Uterus (tissue), 4 donors: ENCODE results near the gene HOXA6. TPM values are rescaled to one million over a fixed set of nuclear protein-coding genes. Genes with fewer than 3 reads are reported as not detected.

ENCODE experiments used
- DNase-seq, 2 donors: peaks; one replicate each; pipeline ENCODE4 v3.0.0-alpha.2; 2019 to 2020
- H3K27ac ChIP-seq, 2 donors: fragments of 200-600 bp; sonication (generic); 1 replicate in 1 of 2; 2 replicates in 1 of 2; pipeline ENCODE4 v1.5.1; 2016 to 2018
- H3K27me3 ChIP-seq, 2 donors: fragments of 200-600 bp; sonication (generic); one replicate each; pipeline ENCODE4 v1.5.1; 2018 to 2019; ENCODE audit warnings: control low read depth in 1 of 2
- H3K36me3 ChIP-seq, 2 donors: fragments of 200-600 bp; sonication (generic); one replicate each; pipeline ENCODE4 v1.5.1; 2019; ENCODE audit warnings: control low read depth in 1 of 2
- H3K4me1 ChIP-seq, 2 donors: fragments of 200-600 bp; sonication (generic); one replicate each; pipeline ENCODE4 v1.5.1; 2018 to 2019; ENCODE audit warnings: control low read depth in 1 of 2
- H3K4me3 ChIP-seq, 2 donors: fragments of 200-600 bp; sonication (generic); 1 replicate in 1 of 2; 2 replicates in 1 of 2; pipeline ENCODE4 v1.5.1; 2018 to 2019; ENCODE audit warnings: mild to moderate bottlenecking in 1 of 2
- H3K9me3 ChIP-seq, 2 donors: fragments of 200-600 bp; sonication (generic); one replicate each; pipeline ENCODE4 v1.5.1; 2019; ENCODE audit warnings: control low read depth in 1 of 2
- POLR2A ChIP-seq, 2 donors: fragments of 450-650 bp; IDR thresholded peaks; one replicate each; pipeline ENCODE4 v1.6.1; 2016; ENCODE audit warnings: antibody characterized with exemption in 2 of 2, mild to moderate bottlenecking in 1 of 2, moderate library complexity in 1 of 2
- intact Hi-C: fragments of 100-400 bp; cut with DNase I; formaldehyde crosslinking; loops from one replicate; pipeline ENCODE4 v1.15.1; 2023; ENCODE audit warnings: low total_unique reads
- total RNA-seq, 4 donors: library from RNA; depleted of rRNA in 3 of 4; stranded (reverse); fragments of >200 nt in 3 of 4; gene quantifications; one replicate each; pipeline versions ENCODE4 v1.1.0 to v1.2.4, GENCODE V29; 2014 to 2023
- TF ChIP-seq, protein P1 (sequence below), 4 experiments: fragments of 200-600 bp in 2 of 4; fragments of 450-650 bp in 2 of 4; sonication (generic) in 2 of 4; IDR thresholded peaks; one replicate each; pipeline ENCODE4 v1.5.1; 2016 to 2019; ENCODE audit warnings: antibody characterized with exemption in 4 of 4, mild to moderate bottlenecking in 2 of 4, moderate library complexity in 1 of 4
- donor health status: DM: yes; HTN: yes; CAD: no.

HOXA6 gene
- total RNA-seq, 4 donors from 2014 or later, result 1.8 to 19.1 (median 15.4) TPM

- Histone ChIP-seq H3K36me3 (no peaks in the 10 kb centered on the region), H3K27me3 (no peaks in the 10 kb centered on the region), H3K4me1 (peaks cover 0 to 3% of the 10 kb centered on the region in 2 donors), H3K27ac (peak within 1 kb of the TSS; percentile 82), H3K4me3 (peak within 1 kb of the TSS; percentile 62 to 64), H3K9me3 (no peaks in the 10 kb centered on the region)
- peak; percentile 90 to 92 for DNase-seq
- intact Hi-C loops, result no loop called here
- TF ChIP-seq, protein P1, sequence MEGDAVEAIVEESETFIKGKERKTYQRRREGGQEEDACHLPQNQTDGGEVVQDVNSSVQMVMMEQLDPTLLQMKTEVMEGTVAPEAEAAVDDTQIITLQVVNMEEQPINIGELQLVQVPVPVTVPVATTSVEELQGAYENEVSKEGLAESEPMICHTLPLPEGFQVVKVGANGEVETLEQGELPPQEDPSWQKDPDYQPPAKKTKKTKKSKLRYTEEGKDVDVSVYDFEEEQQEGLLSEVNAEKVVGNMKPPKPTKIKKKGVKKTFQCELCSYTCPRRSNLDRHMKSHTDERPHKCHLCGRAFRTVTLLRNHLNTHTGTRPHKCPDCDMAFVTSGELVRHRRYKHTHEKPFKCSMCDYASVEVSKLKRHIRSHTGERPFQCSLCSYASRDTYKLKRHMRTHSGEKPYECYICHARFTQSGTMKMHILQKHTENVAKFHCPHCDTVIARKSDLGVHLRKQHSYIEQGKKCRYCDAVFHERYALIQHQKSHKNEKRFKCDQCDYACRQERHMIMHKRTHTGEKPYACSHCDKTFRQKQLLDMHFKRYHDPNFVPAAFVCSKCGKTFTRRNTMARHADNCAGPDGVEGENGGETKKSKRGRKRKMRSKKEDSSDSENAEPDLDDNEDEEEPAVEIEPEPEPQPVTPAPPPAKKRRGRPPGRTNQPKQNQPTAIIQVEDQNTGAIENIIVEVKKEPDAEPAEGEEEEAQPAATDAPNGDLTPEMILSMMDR (IDR thresholded peaks at IDR 0.05), result no peak
- TF ChIP-seq POLR2A (IDR thresholded peaks at IDR 0.05), result peak; percentile 37 to 60
These were observed 16.8 kb downstream of the HOXA6 start, which contains the start of gene HOXA4 for GRCh38 chr7:27130540-27131389. Gene HOXA4 (minus strand): TSS chr7:27130757. CDS start chr7:27130733, 24 bp downstream.

DNA sequence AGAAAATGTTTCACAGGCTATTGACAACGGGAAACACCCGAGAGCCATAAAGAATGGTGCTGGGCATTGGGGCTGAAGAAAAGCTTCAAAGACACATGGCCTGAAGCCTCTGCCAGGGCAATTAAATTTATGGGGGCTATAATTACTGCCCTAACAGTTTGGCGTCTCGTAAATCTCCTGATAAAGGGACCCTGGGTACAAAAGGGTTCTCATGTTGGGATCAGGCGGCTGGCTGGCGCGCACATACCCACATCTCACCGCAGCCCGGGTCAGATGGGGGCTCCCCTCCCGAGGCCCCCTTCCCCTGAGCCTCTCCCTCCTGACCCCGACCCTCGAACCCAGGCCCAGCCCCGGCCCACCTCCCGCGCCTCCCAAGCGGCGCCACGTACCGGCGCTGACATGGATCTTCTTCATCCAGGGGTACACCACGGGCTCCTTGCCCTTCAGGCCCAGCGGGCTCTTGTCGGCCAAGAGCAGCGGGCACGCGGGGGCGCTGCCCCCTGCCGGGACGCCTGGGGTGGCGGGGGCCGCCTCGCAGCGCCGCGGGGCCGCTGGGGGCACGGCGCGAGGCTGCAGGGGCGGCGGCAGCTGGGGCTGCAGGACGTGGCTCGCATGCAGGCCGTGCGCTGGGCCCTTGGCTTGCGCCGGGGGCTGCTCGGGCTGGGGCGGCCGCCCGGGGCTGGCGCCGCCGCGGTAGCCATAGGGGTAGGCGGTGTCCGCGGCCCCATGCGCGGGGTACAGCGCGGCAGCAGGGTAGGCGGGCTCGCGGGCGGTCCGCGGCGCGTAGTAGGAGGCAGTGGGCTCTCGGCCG lies 17.6 kb downstream of the HOXA6 start:
- Histone ChIP-seq H3K27me3 (no peaks in the 10 kb centered on the region), H3K9me3 (no peaks in the 10 kb centered on the region), H3K36me3 (no peaks in the 10 kb centered on the region), H3K4me3 (peak overlapping the region; percentile 62 to 64), H3K4me1 (peaks cover 0 to 3% of the 10 kb centered on the region in 2 donors), H3K27ac (peak overlapping the region; percentile 76 to 77)
- intact Hi-C loops, result no loop called here
- peak in 1 of 2 donors; percentile 35 for DNase-seq
- TF ChIP-seq, protein P1 (IDR thresholded peaks at IDR 0.05), result peak in 2 of 4 experiments; percentile 6 to 34
- peak in 1 of 2 donors; percentile 6 for TF ChIP-seq POLR2A (IDR thresholded peaks at IDR 0.05)

DNA sequence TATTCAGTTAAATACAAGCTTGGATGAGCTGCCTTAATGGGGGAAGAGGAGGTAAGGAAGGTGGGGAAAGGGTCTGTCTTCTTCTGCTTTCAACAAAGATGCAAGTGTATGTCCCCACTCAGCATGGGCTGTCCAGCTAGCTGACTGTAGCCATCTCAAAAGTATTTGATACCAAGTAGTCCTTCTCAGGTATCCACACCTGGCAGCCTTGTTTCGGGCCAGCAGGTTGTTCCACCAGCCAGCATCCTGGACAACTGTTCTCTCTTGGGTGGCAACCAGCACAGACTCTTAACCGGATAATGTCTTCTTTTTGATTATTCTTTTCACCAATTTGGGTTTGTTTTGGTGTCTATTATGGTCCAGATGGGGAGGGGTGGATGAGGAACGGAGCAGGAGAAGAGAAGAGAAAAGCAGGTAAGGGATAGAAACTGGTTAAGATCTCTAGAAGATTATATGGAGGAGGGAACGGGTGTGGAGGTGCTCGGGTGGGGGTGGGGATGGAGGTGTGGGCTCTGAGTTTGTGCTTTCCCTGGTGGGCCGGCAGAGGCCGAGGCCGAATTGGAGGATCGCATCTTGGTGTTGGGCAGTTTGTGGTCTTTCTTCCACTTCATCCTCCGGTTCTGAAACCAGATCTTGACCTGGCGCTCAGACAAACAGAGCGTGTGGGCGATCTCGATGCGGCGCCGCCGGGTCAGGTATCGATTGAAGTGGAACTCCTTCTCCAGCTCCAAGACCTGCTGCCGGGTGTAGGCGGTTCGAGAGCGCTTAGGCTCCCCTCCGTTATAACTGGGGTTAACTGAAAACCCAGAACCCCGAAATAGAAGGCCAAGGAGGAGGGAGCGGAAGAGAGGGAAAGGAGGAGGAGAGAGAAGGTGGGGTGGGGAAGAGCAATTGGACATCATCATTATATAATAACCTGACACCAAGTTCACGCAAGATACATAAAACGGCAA lies 18.5 kb downstream of the HOXA6 start:
- intact Hi-C loops, result no loop called here
- Histone ChIP-seq H3K9me3 (no peaks in the 10 kb centered on the region), H3K27me3 (no peaks in the 10 kb centered on the region), H3K4me1 (peaks cover 0 to under 1% of the 10 kb centered on the region in 2 donors), H3K36me3 (no peaks in the 10 kb centered on the region), H3K4me3 (peak overlapping the region in 1 of 2 donors; percentile 64), H3K27ac (peak overlapping the region in 1 of 2 donors; percentile 18)
- no peak for DNase-seq
- TF ChIP-seq, protein P1 (IDR thresholded peaks at IDR 0.05), result no peak
- TF ChIP-seq POLR2A (IDR thresholded peaks at IDR 0.05), result no peak

- Histone ChIP-seq H3K4me3 (no peak overlapping the region), H3K4me1 (no peaks in the 10 kb centered on the region), H3K36me3 (no peaks in the 10 kb centered on the region), H3K27ac (no peak overlapping the region), H3K9me3 (no peaks in the 10 kb centered on the region), H3K27me3 (no peaks in the 10 kb centered on the region)
- intact Hi-C loops, result no loop called here
- no peak for DNase-seq
- TF ChIP-seq, protein P1 (IDR thresholded peaks at IDR 0.05), result no peak
- no peak for TF ChIP-seq POLR2A (IDR thresholded peaks at IDR 0.05)
These were observed 19.5 kb downstream of the HOXA6 start for GRCh38 chr7:27128034-27128433.
